MM.1S (cell line): ENCODE data around the gene MPL.
A peak's percentile ranks its signal among the peaks of the same experiment; 100 is the strongest.

Experiments used
- DNase-seq: peaks from one replicate; pipeline ENCODE4 v3.0.0-alpha.2; 2015
- H2AFZ ChIP-seq: fragments of 300-600 bp; sonication (generic); 2 replicates; pipeline ENCODE4 v1.6.0; 2016; ENCODE audit warnings: antibody characterized with exemption, low read length
- H3F3A ChIP-seq: fragments of 300-600 bp; sonication (generic); 2 replicates; pipeline ENCODE4 v1.6.1; 2016; ENCODE audit warnings: mild to moderate bottlenecking, antibody characterized with exemption, low read length, moderate library complexity, mixed read lengths; ENCODE audit not compliant: insufficient read depth
- H3K27ac ChIP-seq: fragments of 300-600 bp; sonication (generic); 2 replicates; pipeline ENCODE4 v1.5.1; 2016; ENCODE audit warnings: mild to moderate bottlenecking, low read length
- H3K27me3 ChIP-seq: fragments of 300-600 bp; sonication (generic); replicated peaks from 2 replicates; pipeline ENCODE4 v1.6.0; 2016; ENCODE audit warnings: low read length; ENCODE audit not compliant: insufficient read depth
- H3K36me3 ChIP-seq: fragments of 300-600 bp; sonication (generic); replicated peaks from 2 replicates; pipeline ENCODE4 v1.6.1; 2016; ENCODE audit warnings: mild to moderate bottlenecking, low read length, mixed read lengths; ENCODE audit not compliant: insufficient read depth
- H3K4me1 ChIP-seq: fragments of 300-600 bp; sonication (generic); 2 replicates; pipeline ENCODE4 v1.6.1; 2016; ENCODE audit warnings: low read length, mixed read lengths
- H3K4me2 ChIP-seq: fragments of 300-600 bp; sonication (generic); 2 replicates; pipeline ENCODE4 v1.6.0; 2016; ENCODE audit warnings: low read depth, low read length
- H3K4me3 ChIP-seq: fragments of 300-600 bp; sonication (generic); 2 replicates; pipeline ENCODE4 v1.5.1; 2016; ENCODE audit warnings: low read length, mixed read lengths
- H3K79me2 ChIP-seq: fragments of 300-600 bp; sonication (generic); 2 replicates; pipeline ENCODE4 v1.6.1; 2016; ENCODE audit warnings: mixed run types, low read length, mixed read lengths
- H3K9ac ChIP-seq: fragments of 300-600 bp; sonication (generic); 2 replicates; pipeline ENCODE4 v1.6.1; 2016; ENCODE audit warnings: low read length, mixed read lengths
- H3K9me2 ChIP-seq: fragments of 300-600 bp; sonication (generic); replicated peaks from 2 replicates; pipeline ENCODE4 v1.6.1; 2016; ENCODE audit warnings: mild to moderate bottlenecking, low read length, mixed read lengths; ENCODE audit not compliant: insufficient read depth
- H3K9me3 ChIP-seq: fragments of 300-600 bp; sonication (generic); replicated peaks from 2 replicates; pipeline ENCODE4 v1.6.1; 2016; ENCODE audit warnings: mild to moderate bottlenecking, low read length, mixed read lengths; ENCODE audit not compliant: insufficient read depth
- H4K20me1 ChIP-seq: fragments of 300-600 bp; sonication (generic); 2 replicates; pipeline ENCODE4 v1.6.1; 2016; ENCODE audit warnings: mild to moderate bottlenecking, low read length, moderate library complexity, mixed read lengths; ENCODE audit not compliant: insufficient read depth
- EZH2 ChIP-seq: fragments of 300-600 bp; sonication (generic); optimal IDR thresholded peaks from 2 replicates; pipeline ENCODE3; 2017; ENCODE audit warnings: low read depth, mild to moderate bottlenecking, antibody characterized with exemption, low read length, mixed read lengths
- EZH2phosphoT487 ChIP-seq: fragments of 300-600 bp; sonication (generic); IDR thresholded peaks from 2 replicates; pipeline ENCODE4 v1.6.1; 2018; ENCODE audit warnings: antibody characterized with exemption, low read length
- TF ChIP-seq, protein P1 (sequence below): fragments of 300-600 bp; sonication (generic); IDR thresholded peaks from 2 replicates; pipeline ENCODE4 v1.5.1; 2016; ENCODE audit warnings: antibody characterized with exemption, low read length, mixed read lengths

MPL gene

DNA sequence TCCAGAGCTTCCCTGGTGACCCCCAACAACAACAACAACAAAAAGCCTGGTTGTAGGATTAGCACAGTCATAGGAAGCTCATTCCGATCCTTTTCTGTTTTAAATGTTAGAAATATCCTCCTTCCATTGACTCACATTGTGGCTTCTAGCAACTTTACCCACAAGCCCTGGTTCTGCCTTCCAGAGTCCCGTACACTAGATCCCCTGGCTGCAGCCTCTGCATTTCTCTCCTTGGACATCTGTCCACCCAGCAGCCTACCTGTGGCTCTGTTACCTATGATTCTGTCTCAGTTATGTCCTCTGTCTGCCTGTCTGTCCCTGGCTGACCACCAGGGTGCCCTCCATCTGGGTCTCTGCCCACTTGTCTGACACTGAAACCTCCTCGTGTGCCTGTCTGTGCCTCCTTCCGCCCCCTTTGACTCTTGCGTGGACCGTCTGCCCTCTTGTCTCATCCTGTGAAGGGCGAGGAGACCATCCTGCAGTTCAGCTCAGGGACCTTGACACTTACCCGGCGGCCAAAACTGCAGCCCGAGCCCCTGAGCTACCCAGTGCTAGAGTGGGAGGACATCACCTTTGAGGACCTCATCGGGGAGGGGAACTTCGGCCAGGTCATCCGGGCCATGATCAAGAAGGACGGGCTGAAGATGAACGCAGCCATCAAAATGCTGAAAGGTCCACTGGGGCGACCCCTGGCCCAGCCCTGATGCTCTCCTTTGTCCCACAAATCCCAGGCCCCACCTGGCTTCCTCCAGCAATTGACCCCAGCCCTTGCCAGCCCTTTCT is 20.7 kb upstream of the MPL start:
- Histone ChIP-seq H2AFZ (no peak overlapping the region), H3F3A (no peaks in the 10 kb centered on the region), H3K9ac (no peak overlapping the region), H3K9me2 (no peaks in the 10 kb centered on the region), H3K4me1 (no peaks in the 10 kb centered on the region), H3K9me3 (no peaks in the 10 kb centered on the region), H3K4me2 (no peak overlapping the region), H3K27me3 (0 out of 2 replicates have a peak, but pooled peaks cover 3% of the 10 kb centered on the region), H3K4me3 (no peak overlapping the region), H3K27ac (no peak overlapping the region), H3K79me2 (no peaks in the 10 kb centered on the region), H3K36me3 (no peaks in the 10 kb centered on the region), H4K20me1 (no peaks in the 10 kb centered on the region)
- no peak for DNase-seq
- no peak for TF ChIP-seq EZH2phosphoT487
- TF ChIP-seq, protein P1, sequence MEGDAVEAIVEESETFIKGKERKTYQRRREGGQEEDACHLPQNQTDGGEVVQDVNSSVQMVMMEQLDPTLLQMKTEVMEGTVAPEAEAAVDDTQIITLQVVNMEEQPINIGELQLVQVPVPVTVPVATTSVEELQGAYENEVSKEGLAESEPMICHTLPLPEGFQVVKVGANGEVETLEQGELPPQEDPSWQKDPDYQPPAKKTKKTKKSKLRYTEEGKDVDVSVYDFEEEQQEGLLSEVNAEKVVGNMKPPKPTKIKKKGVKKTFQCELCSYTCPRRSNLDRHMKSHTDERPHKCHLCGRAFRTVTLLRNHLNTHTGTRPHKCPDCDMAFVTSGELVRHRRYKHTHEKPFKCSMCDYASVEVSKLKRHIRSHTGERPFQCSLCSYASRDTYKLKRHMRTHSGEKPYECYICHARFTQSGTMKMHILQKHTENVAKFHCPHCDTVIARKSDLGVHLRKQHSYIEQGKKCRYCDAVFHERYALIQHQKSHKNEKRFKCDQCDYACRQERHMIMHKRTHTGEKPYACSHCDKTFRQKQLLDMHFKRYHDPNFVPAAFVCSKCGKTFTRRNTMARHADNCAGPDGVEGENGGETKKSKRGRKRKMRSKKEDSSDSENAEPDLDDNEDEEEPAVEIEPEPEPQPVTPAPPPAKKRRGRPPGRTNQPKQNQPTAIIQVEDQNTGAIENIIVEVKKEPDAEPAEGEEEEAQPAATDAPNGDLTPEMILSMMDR: 0 out of 2 replicates have a peak, but pooled peaks have one; percentile 6

DNA sequence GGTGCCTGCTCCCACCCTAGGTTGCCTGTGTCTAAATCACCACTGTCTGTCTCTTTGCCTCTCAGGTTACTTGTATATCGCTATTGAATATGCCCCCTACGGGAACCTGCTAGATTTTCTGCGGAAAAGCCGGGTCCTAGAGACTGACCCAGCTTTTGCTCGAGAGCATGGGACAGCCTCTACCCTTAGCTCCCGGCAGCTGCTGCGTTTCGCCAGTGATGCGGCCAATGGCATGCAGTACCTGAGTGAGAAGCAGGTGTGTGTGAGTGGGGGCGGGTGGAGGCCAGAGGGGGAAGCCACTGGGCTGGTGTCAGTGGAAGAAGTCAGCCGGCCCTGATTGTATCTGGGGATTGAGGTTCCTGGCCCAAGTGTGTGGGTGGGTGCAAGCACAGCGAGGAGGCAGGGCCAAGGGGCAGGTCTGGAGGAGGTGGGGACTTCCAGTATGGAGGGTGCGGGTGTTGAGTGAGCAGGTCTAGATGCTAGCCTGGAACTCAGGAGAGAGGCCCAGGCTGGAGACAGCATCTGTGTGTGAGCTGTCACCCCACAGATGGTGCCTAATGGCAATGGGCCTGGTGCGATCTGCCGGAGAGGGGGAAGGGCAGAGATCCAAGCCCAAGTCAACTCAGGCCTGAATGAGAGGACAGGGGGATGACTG is 19.7 kb upstream of the MPL start:
- Histone ChIP-seq H3K27ac (no peak overlapping the region), H3K4me3 (no peak overlapping the region), H3K9me2 (no peaks in the 10 kb centered on the region), H3K27me3 (no peaks in the 10 kb centered on the region), H3K9ac (no peak overlapping the region), H3K79me2 (no peaks in the 10 kb centered on the region), H3K36me3 (no peaks in the 10 kb centered on the region), H3K4me2 (no peak overlapping the region), H3F3A (no peaks in the 10 kb centered on the region), H3K9me3 (no peaks in the 10 kb centered on the region), H3K4me1 (no peaks in the 10 kb centered on the region), H4K20me1 (no peaks in the 10 kb centered on the region), H2AFZ (no peak overlapping the region)
- no peak for DNase-seq
- TF ChIP-seq, protein P1: no peak
- TF ChIP-seq EZH2phosphoT487 (no peak), EZH2 (no peak)

DNA sequence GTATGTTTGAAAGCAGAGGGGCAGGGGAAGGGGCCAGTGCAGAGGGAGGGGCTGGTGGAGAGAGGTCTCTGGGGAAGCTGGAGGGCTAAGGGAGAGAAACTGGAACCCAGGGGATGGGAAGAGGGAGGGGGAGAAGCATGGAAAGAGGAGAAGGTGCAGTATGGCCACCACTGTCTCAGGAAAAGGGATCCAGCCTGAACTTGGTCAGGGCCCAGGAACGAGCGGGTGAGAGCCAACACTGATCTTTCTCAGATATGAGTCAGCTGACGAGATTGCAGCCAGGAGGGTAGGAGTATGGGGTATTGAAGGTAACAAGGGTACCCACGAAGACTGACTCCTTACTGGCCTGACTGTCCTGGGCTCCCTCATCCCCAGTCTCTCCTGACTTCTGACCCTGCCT is 18.8 kb upstream of the MPL start:
- no peak overlapping the region for H3K4me3 ChIP-seq
- TF ChIP-seq, protein P1: no peak
- TF ChIP-seq EZH2 (no peak), EZH2phosphoT487 (no peak)
- H3K4me1 ChIP-seq: no peaks in the 10 kb centered on the region

More for the DNA sequence above, 18.8 kb upstream of the MPL start:
- H3K9me3 ChIP-seq: no peaks in the 10 kb centered on the region
- no peak overlapping the region for H3K4me2 ChIP-seq
- no peak overlapping the region for H2AFZ ChIP-seq
- H3K27me3 ChIP-seq: no peaks in the 10 kb centered on the region
- H4K20me1 ChIP-seq: no peaks in the 10 kb centered on the region
- H3K9me2 ChIP-seq: no peaks in the 10 kb centered on the region
- H3K27ac ChIP-seq: no peak overlapping the region
- H3K36me3 ChIP-seq: no peaks in the 10 kb centered on the region
- no peaks in the 10 kb centered on the region for H3F3A ChIP-seq
- H3K79me2 ChIP-seq: no peaks in the 10 kb centered on the region
- no peak for DNase-seq
- H3K9ac ChIP-seq: no peak overlapping the region
